HG02678 (cell line): Measurements from ENCODE around the gene SGMS2.

Experiments used
- ATAC-seq: cut with Tn5 transposase; IDR thresholded peaks from one replicate; pipeline ENCODE4 v1.9.1; 2021; ENCODE audit warnings: mild to moderate bottlenecking, moderate library complexity; ENCODE audit not compliant: unreplicated experiment

Gene SGMS2

DNA sequence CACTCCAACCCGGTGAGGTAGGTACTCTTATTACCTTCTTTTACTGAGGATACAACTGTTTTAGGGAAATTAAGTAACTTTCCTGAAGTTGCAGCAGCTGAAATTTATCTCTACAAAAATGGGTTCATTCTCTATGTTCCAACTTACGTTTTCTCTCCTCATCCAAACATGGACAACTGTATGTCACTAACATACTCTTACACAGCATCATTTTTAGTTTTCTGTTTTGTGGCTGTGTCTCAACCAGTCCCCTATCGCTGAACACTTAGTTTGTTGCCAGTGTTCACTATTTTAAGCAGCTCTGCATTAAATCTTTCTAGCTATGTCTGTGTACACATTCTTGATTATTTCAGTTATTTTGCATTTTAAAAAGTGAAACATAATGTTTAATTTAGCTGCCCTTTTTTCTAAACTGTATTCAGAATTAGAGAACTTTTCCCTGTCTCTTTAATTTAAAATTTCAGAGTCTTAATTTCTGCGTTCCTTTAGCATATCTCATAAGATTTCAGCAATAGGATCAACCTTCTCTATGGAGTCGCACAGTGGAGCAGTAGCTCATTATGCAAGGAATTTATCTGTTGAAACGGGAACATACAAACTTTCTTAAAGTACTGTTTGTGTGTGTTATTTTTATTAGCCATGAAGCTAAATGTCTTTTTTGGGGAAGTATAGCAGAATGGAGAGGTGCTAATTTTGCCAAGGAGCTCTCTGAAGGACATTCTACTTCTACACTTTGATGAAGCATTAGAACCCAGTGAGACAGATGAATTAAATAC is 3.8 kb downstream of the SGMS2 start:
- no peak for ATAC-seq

- no peak for ATAC-seq
Measured at GRCh38 chr4:107831140-107831539, 6.4 kb downstream of the SGMS2 start.

DNA sequence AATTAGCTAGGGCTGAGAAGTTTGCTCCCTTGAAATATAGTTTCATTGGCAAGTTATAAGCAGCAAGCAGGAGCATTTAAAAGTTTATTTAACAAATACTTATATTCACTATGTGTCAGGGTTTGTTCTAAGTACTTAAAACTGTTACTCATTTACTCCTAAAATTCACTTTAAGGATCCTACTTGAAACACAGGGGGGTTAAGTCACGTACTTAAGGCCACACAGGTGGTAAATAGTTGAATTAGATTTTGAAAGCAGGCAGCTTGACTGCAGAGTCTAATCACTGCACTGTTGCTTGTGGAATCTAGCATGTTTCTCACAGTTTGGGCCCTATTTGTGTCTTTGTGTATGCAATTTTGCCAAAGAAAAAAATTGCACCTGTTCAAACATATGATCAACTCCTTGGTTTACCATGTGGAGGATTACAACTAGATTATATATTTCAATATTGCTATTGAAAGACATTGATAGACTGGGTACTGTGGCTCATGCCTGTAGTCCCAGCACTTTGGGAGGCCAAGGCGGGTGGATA is 7.6 kb downstream of the SGMS2 start:
- no peak for ATAC-seq

- no peak for ATAC-seq
Measured at GRCh38 chr4:107834241-107834794, 9.6 kb downstream of the SGMS2 start.

DNA sequence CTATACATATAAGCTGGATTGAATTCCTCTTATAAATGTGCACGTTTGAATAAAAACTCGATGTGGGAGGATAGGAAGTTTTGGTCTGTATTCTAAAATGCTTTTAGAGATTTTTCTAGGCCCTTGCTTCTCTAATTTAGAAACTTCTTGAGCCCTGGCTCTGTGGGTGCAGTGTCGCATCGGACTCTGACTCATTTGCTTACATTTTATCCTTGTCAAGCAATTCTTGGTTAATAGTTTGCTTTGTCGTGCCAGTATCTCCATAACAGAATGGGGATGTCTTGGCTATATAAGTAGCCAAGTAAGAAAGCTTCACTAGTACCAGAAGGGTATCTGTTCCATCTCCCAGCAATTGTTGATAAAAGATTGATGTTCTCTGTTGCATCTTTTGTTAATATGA is 10.7 kb downstream of the SGMS2 start:
- ATAC-seq, result no peak

GRCh38 chr4:107837317-107837716 is 12.6 kb downstream of the SGMS2 start:
- no peak for ATAC-seq

GRCh38 chr4:107837776-107838618 is 13.3 kb downstream of the SGMS2 start:
- no peak for ATAC-seq

DNA sequence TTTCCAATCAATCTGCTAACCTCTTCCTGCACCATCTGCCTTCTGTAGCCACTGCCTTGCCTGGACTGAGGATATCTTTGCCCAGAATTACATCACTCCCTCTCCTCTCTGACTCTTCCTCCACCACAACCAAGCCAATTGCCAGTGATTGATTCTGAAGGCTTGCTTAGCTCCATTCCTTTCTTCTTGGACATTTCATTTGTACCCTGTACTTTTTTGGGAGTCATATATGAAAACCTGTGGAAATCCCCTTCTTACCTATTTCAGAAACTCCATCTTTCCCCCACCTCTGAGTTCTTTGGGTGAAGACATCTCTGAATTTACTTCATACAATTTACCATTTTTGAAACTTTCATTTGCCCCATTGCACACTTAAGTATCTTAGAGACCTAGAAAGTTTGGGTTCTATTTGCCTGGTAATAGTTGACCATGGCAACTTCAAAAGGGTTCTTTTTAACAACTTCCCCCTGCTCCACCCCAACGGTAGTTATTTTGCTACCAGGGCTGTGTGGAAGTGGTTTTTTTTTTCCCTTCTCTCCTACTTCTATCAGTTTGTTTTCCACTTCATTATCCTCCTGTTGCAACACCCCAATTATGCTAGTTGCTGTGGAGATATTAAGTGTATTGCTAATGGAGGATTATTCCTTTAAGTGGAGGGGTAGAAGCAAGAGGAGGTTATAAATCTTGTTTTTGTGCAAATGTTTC is 14.3 kb downstream of the SGMS2 start:
- no peak for ATAC-seq

GRCh38 chr4:107843391-107843790 is 18.7 kb downstream of the SGMS2 start:
- ATAC-seq, result no peak

DNA sequence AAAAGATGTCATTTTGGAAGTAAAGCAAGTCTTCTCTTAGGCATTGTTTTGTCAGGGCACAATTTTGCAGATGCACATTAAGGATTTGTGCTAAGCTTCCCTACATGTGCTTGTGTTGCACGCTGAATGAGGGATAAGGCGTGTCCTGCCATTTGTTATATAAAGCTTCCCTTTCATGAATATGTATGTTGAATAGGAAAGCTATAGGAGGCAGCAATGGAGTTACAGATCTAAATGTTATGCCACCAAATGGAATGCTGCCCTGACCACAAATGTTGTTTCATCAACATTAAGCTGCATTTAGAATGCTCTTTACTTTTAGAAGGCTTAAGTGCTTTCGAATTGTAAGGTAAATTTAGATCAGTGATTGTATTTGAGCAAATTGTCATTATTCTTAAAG is 20.9 kb downstream of the SGMS2 start:
- no peak for ATAC-seq

DNA sequence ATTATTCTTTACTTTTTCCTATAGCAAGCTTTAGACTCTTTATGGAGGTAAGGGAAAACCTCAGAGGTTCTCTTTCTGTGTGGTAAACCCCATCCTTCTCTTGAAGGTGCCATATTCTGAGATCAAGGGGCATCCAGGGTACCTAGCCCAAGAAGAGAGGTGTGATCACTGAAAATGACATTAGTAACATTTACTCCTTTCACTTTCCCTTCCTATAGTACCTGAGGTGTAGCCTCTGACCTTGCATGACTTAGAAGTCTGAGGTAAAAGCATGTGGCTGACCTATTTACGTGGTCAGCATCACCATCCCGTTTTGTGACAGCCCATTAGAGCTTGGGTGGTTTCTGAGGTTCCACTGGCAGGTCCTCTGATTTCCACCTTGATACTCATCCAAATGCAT is 25.7 kb downstream of the SGMS2 start:
- ATAC-seq, result peak; percentile 66

GRCh38 chr4:107853444-107854355 is 29.0 kb downstream of the SGMS2 start:
- no peak for ATAC-seq

- ATAC-seq, result no peak
Measured at GRCh38 chr4:107854356-107855022, 29.8 kb downstream of the SGMS2 start.

DNA sequence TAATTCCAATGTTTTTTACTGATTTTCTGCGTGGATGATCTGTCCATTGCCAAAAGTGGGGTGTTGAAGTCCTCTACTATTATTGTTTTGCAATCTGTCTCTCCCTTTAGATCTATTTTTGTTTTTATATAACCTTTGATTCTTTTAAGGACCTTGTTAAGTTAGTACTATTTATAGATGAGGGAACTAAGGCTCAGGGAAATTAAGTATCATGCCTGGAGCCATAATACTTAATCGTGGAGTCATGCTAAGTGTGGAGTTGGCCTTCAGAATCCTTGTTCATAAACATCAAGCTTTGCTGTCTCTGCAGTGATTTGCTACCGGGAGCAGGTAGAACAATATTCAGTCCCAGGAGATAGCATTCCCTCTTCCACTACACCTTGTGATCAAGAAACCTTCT is 31.0 kb downstream of the SGMS2 start:
- ATAC-seq, result no peak

- no peak for ATAC-seq
Measured at GRCh38 chr4:107856901-107857300, 32.2 kb downstream of the SGMS2 start.

DNA sequence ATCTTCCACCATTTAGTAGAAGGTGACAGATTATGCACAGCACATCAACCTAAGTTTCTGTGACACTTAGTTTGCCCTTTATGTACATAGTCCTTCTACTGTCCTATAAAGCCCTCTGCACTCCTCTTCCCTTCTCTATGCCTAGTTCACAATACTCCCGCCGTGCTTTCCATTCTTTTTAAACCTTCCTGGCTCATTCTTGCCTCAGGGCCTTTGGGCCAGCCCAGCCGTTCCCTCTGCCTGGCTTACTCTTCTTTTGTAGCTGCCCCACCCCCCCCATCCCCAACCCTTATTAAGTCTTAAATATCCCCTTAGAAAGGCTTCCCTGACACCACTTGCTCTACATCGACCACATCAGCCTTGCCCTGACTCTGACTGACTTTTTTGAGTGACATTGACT is 33.0 kb downstream of the SGMS2 start:
- ATAC-seq, result no peak

DNA sequence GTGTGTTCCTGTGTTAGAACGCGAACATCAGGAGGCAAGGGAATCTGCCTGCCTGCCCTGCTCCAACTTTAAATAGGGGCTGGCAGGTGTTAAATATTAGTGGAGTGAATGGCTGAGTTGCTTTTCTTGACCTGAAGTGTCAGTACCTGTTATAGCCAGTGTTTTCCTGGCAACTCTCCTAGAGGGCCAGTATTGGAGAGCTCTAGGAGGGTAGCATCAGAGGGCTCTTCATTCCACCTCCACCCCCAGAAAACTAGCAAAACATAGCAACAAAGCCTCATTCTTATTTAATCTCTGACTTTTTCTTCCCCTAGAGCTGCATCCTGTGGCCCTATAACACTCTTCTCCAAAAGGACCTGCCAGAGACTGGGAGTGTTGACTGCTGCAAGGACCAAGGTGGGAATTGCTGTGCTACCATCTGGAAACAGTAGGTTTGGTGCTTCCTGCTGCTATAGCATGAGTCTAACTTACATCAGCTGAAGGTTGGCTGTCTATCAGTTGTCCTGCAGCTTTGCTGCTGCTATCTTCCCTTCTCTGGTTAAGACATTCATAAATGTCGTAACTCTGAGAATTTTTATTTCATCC is 33.5 kb downstream of the SGMS2 start:
- no peak for ATAC-seq

DNA sequence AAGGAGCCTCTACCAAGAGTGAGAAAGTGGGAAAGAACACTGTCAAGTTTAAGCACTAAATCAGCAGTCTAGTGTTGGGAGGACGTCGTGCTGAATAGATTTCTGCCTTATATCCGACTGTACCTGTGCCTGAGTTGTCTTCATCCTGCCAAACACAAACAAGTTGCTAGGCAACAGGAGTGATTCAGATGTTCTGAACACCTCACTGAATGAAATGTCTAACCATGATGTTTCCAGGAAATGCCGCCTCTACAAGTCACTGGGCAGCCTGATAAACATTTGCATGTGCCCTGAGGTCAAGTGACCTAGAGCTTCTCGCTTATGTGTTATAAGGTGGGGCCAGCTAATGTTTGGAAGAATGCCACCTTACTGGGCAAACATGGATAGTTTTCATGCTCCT is 37.9 kb downstream of the SGMS2 start:
- no peak for ATAC-seq

GRCh38 chr4:107863416-107863815 is 38.7 kb downstream of the SGMS2 start:
- no peak for ATAC-seq
